ENCODE data around the gene LACRT.
A peak's percentile ranks its signal among the peaks of the same experiment; 100 is the strongest.

LACRT gene

GRCh38 chr12:54601841-54602240, 32.9 kb downstream of the LACRT start:
- TF ChIP-seq TCF12 (IDR thresholded peaks at IDR 0.05; ENCODE audit: low read depth) (no peak), REST (IDR thresholded peaks at IDR 0.05; ENCODE audit: low read depth) (no peak), CEBPB (IDR thresholded peaks at IDR 0.05) (no peak), EP300 (IDR thresholded peaks at IDR 0.05; ENCODE audit: borderline replicate concordance) (no peak), YY1 (IDR thresholded peaks at IDR 0.05; ENCODE audit: low read depth) (no peak)
- TF ChIP-seq, protein P1, sequence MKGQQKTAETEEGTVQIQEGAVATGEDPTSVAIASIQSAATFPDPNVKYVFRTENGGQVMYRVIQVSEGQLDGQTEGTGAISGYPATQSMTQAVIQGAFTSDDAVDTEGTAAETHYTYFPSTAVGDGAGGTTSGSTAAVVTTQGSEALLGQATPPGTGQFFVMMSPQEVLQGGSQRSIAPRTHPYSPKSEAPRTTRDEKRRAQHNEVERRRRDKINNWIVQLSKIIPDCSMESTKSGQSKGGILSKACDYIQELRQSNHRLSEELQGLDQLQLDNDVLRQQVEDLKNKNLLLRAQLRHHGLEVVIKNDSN (IDR thresholded peaks at IDR 0.05) = no peak

- TF ChIP-seq EP300 (IDR thresholded peaks at IDR 0.05; ENCODE audit: borderline replicate concordance) (no peak), TEAD4 (IDR thresholded peaks at IDR 0.05) (no peak), EGR1 (IDR thresholded peaks at IDR 0.05) (no peak), RAD21 (IDR thresholded peaks at IDR 0.05; ENCODE audit: low read depth) (no peak), REST (IDR thresholded peaks at IDR 0.05; ENCODE audit: low read depth) (no peak), NFIC (IDR thresholded peaks at IDR 0.05) (no peak), CREB1 (IDR thresholded peaks at IDR 0.05; ENCODE audit: low read depth) (no peak), TAF1 (IDR thresholded peaks at IDR 0.05; ENCODE audit: low read depth) (no peak), ZBTB7A (IDR thresholded peaks at IDR 0.05; ENCODE audit: low read depth) (no peak), CEBPB (IDR thresholded peaks at IDR 0.05) (no peak), YY1 (IDR thresholded peaks at IDR 0.05; ENCODE audit: low read depth) (no peak), FOXM1 (IDR thresholded peaks at IDR 0.05; ENCODE audit: borderline replicate concordance, low read depth) (no peak), TCF12 (IDR thresholded peaks at IDR 0.05; ENCODE audit: low read depth) (no peak)
- TF ChIP-seq, protein P2, sequence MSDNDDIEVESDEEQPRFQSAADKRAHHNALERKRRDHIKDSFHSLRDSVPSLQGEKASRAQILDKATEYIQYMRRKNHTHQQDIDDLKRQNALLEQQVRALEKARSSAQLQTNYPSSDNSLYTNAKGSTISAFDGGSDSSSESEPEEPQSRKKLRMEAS (IDR thresholded peaks at IDR 0.05) = no peak
- TF ChIP-seq, protein P1 (IDR thresholded peaks at IDR 0.05) = no peak
Measured at GRCh38 chr12:54598970-54599369, 35.7 kb downstream of the LACRT start.

- TF ChIP-seq ZBTB7A (IDR thresholded peaks at IDR 0.05; ENCODE audit: low read depth) = no peak
- TF ChIP-seq, protein P2 (IDR thresholded peaks at IDR 0.05) = no peak
- TF ChIP-seq RAD21 (IDR thresholded peaks at IDR 0.05; ENCODE audit: low read depth) = peak; percentile 71
- TF ChIP-seq FOXM1 (IDR thresholded peaks at IDR 0.05; ENCODE audit: borderline replicate concordance, low read depth) = no peak
- peak; percentile 60 for TF ChIP-seq TEAD4 (IDR thresholded peaks at IDR 0.05)
Measured at GRCh38 chr12:54596526-54596946, 38.2 kb downstream of the LACRT start.

- TF ChIP-seq NFIC (IDR thresholded peaks at IDR 0.05) (no peak), CREB1 (IDR thresholded peaks at IDR 0.05; ENCODE audit: low read depth) (no peak), EP300 (IDR thresholded peaks at IDR 0.05; ENCODE audit: borderline replicate concordance) (no peak), RAD21 (IDR thresholded peaks at IDR 0.05; ENCODE audit: low read depth) (no peak), YY1 (IDR thresholded peaks at IDR 0.05; ENCODE audit: low read depth) (no peak), TEAD4 (IDR thresholded peaks at IDR 0.05) (no peak)
- TF ChIP-seq, protein P2 (IDR thresholded peaks at IDR 0.05) = no peak
Measured at GRCh38 chr12:54595471-54595870, 39.2 kb downstream of the LACRT start.

DNA sequence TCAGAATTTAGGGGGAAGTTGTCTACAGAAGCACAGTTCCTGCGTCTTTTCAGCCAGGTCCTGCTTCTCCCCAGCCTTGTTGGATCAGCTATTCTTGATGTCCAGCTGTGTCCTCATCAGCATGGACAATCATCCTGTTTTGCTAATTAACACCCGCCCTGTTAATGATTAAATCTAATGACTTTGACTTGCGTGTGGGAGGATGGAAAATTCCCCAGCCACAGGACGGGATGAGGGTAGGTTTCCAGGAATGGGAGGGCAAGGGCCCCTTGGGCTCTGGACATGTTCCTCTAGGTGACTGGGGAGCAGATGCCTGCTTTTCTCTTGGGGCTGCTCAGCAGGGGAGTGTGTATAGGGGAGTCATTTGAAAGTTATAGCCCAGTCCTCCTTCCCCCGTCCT, 41.0 kb downstream of the LACRT start:
- no peak for TF ChIP-seq RAD21 (IDR thresholded peaks at IDR 0.05; ENCODE audit: low read depth)
- no peak for TF ChIP-seq CREB1 (IDR thresholded peaks at IDR 0.05; ENCODE audit: low read depth)
- TF ChIP-seq ZBTB7A (IDR thresholded peaks at IDR 0.05; ENCODE audit: low read depth) = no peak
- no peak for TF ChIP-seq REST (IDR thresholded peaks at IDR 0.05; ENCODE audit: low read depth)
- TF ChIP-seq FOXM1 (IDR thresholded peaks at IDR 0.05; ENCODE audit: borderline replicate concordance, low read depth) = no peak
- TF ChIP-seq CEBPB (IDR thresholded peaks at IDR 0.05) = no peak
- TF ChIP-seq TCF12 (IDR thresholded peaks at IDR 0.05; ENCODE audit: low read depth) = no peak
- TF ChIP-seq TAF1 (IDR thresholded peaks at IDR 0.05; ENCODE audit: low read depth) = no peak
- no peak for TF ChIP-seq EGR1 (IDR thresholded peaks at IDR 0.05)
- no peak for TF ChIP-seq NFIC (IDR thresholded peaks at IDR 0.05)
- TF ChIP-seq, protein P1 (IDR thresholded peaks at IDR 0.05) = no peak
- TF ChIP-seq YY1 (IDR thresholded peaks at IDR 0.05; ENCODE audit: low read depth) = no peak
- no peak for TF ChIP-seq TEAD4 (IDR thresholded peaks at IDR 0.05)
- no peak for TF ChIP-seq EP300 (IDR thresholded peaks at IDR 0.05; ENCODE audit: borderline replicate concordance)
